Panc1 (cell line): ENCODE measurements around the gene B4GALT1. TPM values are rescaled to one million over a fixed set of nuclear protein-coding genes. Genes with fewer than 3 reads are reported as not detected.

Experiments
- ATAC-seq: fragments of 200-7000 bp; cut with Tn5 transposase; 2 replicates; pipeline ENCODE4 v1.9.1; 2020; ENCODE audit warnings: mild to moderate bottlenecking, moderate library complexity
- BruUV-seq: library from RNA; stranded (reverse); fragments of 400-500 nt; replicated peaks from 2 replicates; lab custom pipeline; 2021; lab: Mats Ljungman, UMichigan
- CTCF ChIA-PET: fragments of 300-600 bp; sonication (Branson Sonifier 250); formaldehyde crosslinking; loops from one replicate; lab custom pipeline; 2022; ENCODE audit warnings: antibody characterized with exemption; lab: Charles Lee
- POLR2A ChIA-PET: fragments of 300-600 bp; sonication (Branson Sonifier 250); formaldehyde crosslinking; loops from one replicate; lab custom pipeline; 2022; ENCODE audit warnings: antibody characterized with exemption; lab: Charles Lee
- DNase-seq: peaks from one replicate; pipeline ENCODE4 v3.0.0-alpha.2; 2010; ENCODE audit warnings: low read depth, low spot score
- H3K27ac ChIP-seq: 2 replicates; pipeline ENCODE4 v1.5.1; 2011; ENCODE audit warnings: mild to moderate bottlenecking, low read length, inconsistent platforms
- H3K27me3 ChIP-seq: fragments of 200-500 bp; sonication (Bioruptor generic); 2 replicates; pipeline ENCODE4 v1.6.0; 2014; ENCODE audit warnings: low read length, inconsistent platforms; ENCODE audit not compliant: control insufficient read depth, insufficient read depth
- H3K36me3 ChIP-seq: fragments of 200-500 bp; sonication (Bioruptor generic); 2 replicates; pipeline ENCODE4 v1.5.1; 2014; ENCODE audit warnings: inconsistent platforms, mild to moderate bottlenecking, low read length, moderate library complexity; ENCODE audit not compliant: control insufficient read depth, insufficient read depth
- H3K4me1 ChIP-seq: 2 replicates; pipeline ENCODE4 v1.5.1; 2011; ENCODE audit warnings: inconsistent platforms, mild to moderate bottlenecking, low read length, moderate library complexity; ENCODE audit not compliant: control insufficient read depth, insufficient read depth
- H3K4me3 ChIP-seq, 2 experiments: 2 replicates each; pipeline ENCODE4 v1.5.1; 2011 to 2012; ENCODE audit warnings: low read depth in 2 of 2, low read length in 2 of 2, mild to moderate bottlenecking in 2 of 2, inconsistent platforms in 1 of 2, moderate library complexity in 1 of 2
- H3K9me3 ChIP-seq: fragments of 200-500 bp; sonication (Bioruptor generic); 2 replicates; pipeline ENCODE4 v1.5.1; 2014; ENCODE audit warnings: low read depth, mild to moderate bottlenecking, inconsistent platforms, low read length, moderate library complexity; ENCODE audit not compliant: control insufficient read depth, insufficient read depth
- CTCF ChIP-seq: fragments of 450-650 bp; IDR thresholded peaks from 2 replicates; pipeline ENCODE4 v1.5.1; 2017; ENCODE audit warnings: mild to moderate bottlenecking
- POLR2AphosphoS5 ChIP-seq: IDR thresholded peaks from 2 replicates; pipeline ENCODE4 v1.6.1; 2012; ENCODE audit warnings: mild to moderate bottlenecking, low read depth, low read length, moderate library complexity
- REST ChIP-seq, 2 experiments: IDR thresholded peaks; 2 replicates each; pipeline ENCODE4 v1.6.1; 2011 to 2012; ENCODE audit warnings: low read depth in 2 of 2, control low read depth in 1 of 2, low read length in 1 of 2, mild to moderate bottlenecking in 1 of 2, moderate library complexity in 1 of 2; ENCODE audit not compliant: insufficient read depth in 1 of 2
- SIN3A ChIP-seq: IDR thresholded peaks from 2 replicates; pipeline ENCODE4 v1.6.1; 2012; ENCODE audit warnings: low read depth, mild to moderate bottlenecking, low read length, moderate library complexity, borderline replicate concordance; ENCODE audit not compliant: insufficient read depth
- TCF7L2 ChIP-seq: IDR thresholded peaks from 2 replicates; pipeline ENCODE4 v1.6.1; 2011; ENCODE audit warnings: mild to moderate bottlenecking, low read depth, low read length, inconsistent platforms
- in situ Hi-C: cut with HindIII; loops from 2 replicates; pipeline ENCODE4 v1.10.0; 2016; ENCODE audit warnings: low sequenced_read_pairs, low pct_unique_long_range_greater_than_20kb
- intact Hi-C: fragments of 100-400 bp; cut with micrococcal nuclease; formaldehyde crosslinking; loops from one replicate; pipeline ENCODE4 v1.10.0; 2022; ENCODE audit not compliant: unreplicated experiment
- total RNA-seq: library from RNA; stranded (reverse); gene quantifications from one replicate; pipeline ENCODE4 v1.2.1, GENCODE V29; 2021; ENCODE audit not compliant: unreplicated experiment

B4GALT1 gene
- total RNA-seq, 1 experiment from 2014 or later, result 57.4 TPM

- TF ChIP-seq POLR2AphosphoS5, result no peak
- no peak for TF ChIP-seq CTCF
- TF ChIP-seq SIN3A, result no peak
- TF ChIP-seq TCF7L2, result no peak
- TF ChIP-seq REST (IDR thresholded peaks at IDR 0.05; ENCODE audit: insufficient read depth in 1 of 2, low read depth in 2 of 2, low read length in 1 of 2), result no peak
- Histone ChIP-seq H3K27me3 (peaks cover 2% of the 10 kb centered on the region; the same call in 1 of the 2 replicates), H3K4me3 (no peak overlapping the region), H3K4me1 (no peaks in the 10 kb centered on the region), H3K36me3 (no peaks in the 10 kb centered on the region), H3K9me3 (no peaks in the 10 kb centered on the region), H3K27ac (no peak overlapping the region)
- POLR2A ChIA-PET, result no interaction called here
- no TSS peak for BruUV-seq
- intact Hi-C loops, result no loop called here
- CTCF ChIA-PET, result interaction anchor here (0.6 kb wide), 1 partner anchor 29 kb away, joined by 3 read pairs; no protein-coding TSS in a partner anchor
- in situ Hi-C loops, result no loop called here
- DNase-seq, result no peak
- no peak for ATAC-seq
These were observed 30.4 kb upstream of the B4GALT1 start for GRCh38 chr9:33197279-33198152.

- Histone ChIP-seq H3K27ac (no peak overlapping the region), H3K36me3 (no peaks in the 10 kb centered on the region), H3K9me3 (no peaks in the 10 kb centered on the region), H3K4me3 (no peak overlapping the region), H3K4me1 (no peaks in the 10 kb centered on the region), H3K27me3 (peaks cover 2% of the 10 kb centered on the region; the same call in 1 of the 2 replicates)
- ChIA-PET POLR2A (no interaction called here), CTCF (interaction anchor here (0.6 kb wide), 1 partner anchor 29 kb away, joined by 3 read pairs; no protein-coding TSS in a partner anchor)
- DNase-seq (no peak), ATAC-seq (no peak)
- in situ Hi-C loops (no loop called here), intact Hi-C loops (no loop called here)
- no TSS peak for BruUV-seq
- no peak for TF ChIP-seq POLR2AphosphoS5
- TF ChIP-seq REST (IDR thresholded peaks at IDR 0.05; ENCODE audit: insufficient read depth in 1 of 2, low read depth in 2 of 2, low read length in 1 of 2), result no peak
- TF ChIP-seq TCF7L2, result no peak
- no peak for TF ChIP-seq CTCF
- no peak for TF ChIP-seq SIN3A
These were observed 29.6 kb upstream of the B4GALT1 start for GRCh38 chr9:33196736-33197135.
